IgD-negative memory B cell (primary cell): ENCODE measurements around the gene GYG1. TPM values are rescaled to one million over a fixed set of nuclear protein-coding genes. Genes with fewer than 3 reads are reported as not detected.
"Not testable (repeated sequence)": the region's sequence is repeated elsewhere in the genome, so short reads cannot be mapped to it uniquely, and the experiment has no call there.

Experiments
- H3K27ac Mint-ChIP-seq, 3 donors: one replicate each; pipeline ENCODE4 v1.8.0; 2020 to 2022; ENCODE audit warnings: mild to moderate bottlenecking in 3 of 3, mixed read lengths in 3 of 3, moderate library complexity in 1 of 3
- H3K27me3 Mint-ChIP-seq: one replicate; pipeline ENCODE4 v1.8.0; 2021; ENCODE audit warnings: mixed read lengths
- H3K36me3 Mint-ChIP-seq: one replicate; pipeline ENCODE4 v1.8.0; 2020; ENCODE audit warnings: mild to moderate bottlenecking, mixed read lengths
- H3K4me1 Mint-ChIP-seq, 3 donors: one replicate each; pipeline ENCODE4 v1.8.0; 2020 to 2022; ENCODE audit warnings: mixed read lengths in 3 of 3, mild to moderate bottlenecking in 1 of 3
- H3K4me3 Mint-ChIP-seq, 4 donors: one replicate each; pipeline ENCODE4 v1.8.0; 2020 to 2022; ENCODE audit warnings: mild to moderate bottlenecking in 4 of 4, mixed read lengths in 4 of 4, moderate library complexity in 3 of 4
- H3K9me3 Mint-ChIP-seq, 3 donors: one replicate each; pipeline ENCODE4 v1.8.0; 2020 to 2021; ENCODE audit warnings: mixed read lengths in 3 of 3, mild to moderate bottlenecking in 1 of 3
- polyA plus RNA-seq: library from polyadenylated mRNA; unstranded; fragments of 300-500 nt; fragmentation: Illumina TruSeq; gene quantifications from one replicate; pipeline ENCODE4 v1.2.3, GENCODE V29; 2021

GYG1 gene
- polyA plus RNA-seq, 1 donor from 2014 or later = 28.9 TPM

- no peak overlapping the region for H3K27ac Mint-ChIP-seq
- H3K36me3 Mint-ChIP-seq = peaks cover 1% of the 10 kb centered on the region
Observed at GRCh38 chr3:148970271-148970670, 21.1 kb upstream of the GYG1 start.

DNA sequence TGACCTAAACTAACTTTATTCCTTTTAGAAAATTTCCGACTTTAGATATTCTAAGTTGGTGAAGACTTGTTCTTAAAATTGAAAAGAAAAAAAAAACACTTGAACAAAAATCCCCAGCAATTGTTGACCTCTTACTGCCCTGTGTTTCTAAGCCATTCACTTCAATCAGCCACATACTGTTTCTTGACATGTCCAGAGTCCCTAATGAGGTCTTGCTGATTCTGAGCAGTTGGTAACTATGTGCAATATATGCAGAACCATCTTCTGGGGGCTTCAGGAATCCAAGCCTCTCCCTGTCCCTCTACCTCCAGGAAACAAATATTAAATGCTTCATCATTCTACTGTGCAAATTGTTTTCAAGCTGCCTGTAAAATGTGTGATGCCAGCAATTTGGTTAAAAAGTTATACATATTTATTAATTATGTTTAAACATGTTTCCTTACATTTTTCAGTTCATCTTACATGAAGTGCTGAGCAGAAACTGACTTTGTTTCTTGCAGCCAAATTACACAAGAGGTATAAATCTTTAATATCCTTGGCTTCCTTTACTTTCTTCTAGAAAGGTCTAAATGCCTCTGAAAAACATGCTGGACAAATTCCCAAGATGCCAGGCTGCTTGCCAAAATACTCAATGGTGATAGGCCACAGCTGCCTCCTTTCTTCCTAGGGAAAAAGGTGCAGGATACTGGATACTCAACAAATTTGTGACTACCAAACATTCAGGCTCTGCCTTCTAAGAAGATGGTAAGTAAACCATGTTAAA lies 19.8 kb upstream of the GYG1 start:
- no peaks in the 10 kb centered on the region for H3K9me3 Mint-ChIP-seq
- H3K27me3 Mint-ChIP-seq = no peaks in the 10 kb centered on the region
- no peak overlapping the region for H3K4me3 Mint-ChIP-seq
- H3K36me3 Mint-ChIP-seq = peaks cover 1% of the 10 kb centered on the region
- no peak overlapping the region for H3K27ac Mint-ChIP-seq
- peaks cover 0 to 3% (median 2%) of the 10 kb centered on the region in 3 donors for H3K4me1 Mint-ChIP-seq

More at GRCh38 chr3:148970271-148970670, 21.1 kb upstream of the GYG1 start:
- no peaks in the 10 kb centered on the region for H3K27me3 Mint-ChIP-seq
- no peaks in the 10 kb centered on the region for H3K9me3 Mint-ChIP-seq
- peaks cover 0 to 3% (median 2%) of the 10 kb centered on the region in 3 donors for H3K4me1 Mint-ChIP-seq
- no peak overlapping the region for H3K4me3 Mint-ChIP-seq

GRCh38 chr3:148974726-148975125 lies 16.6 kb upstream of the GYG1 start:
- Mint-ChIP-seq H3K27me3 (no peaks in the 10 kb centered on the region), H3K27ac (no peak overlapping the region), H3K4me1 (peaks cover 0 to 3% (median 2%) of the 10 kb centered on the region in 3 donors), H3K4me3 (peak overlapping the region in 1 of 4 donors; percentile 51), H3K36me3 (peaks cover 6% of the 10 kb centered on the region), H3K9me3 (peaks cover 0 to 5% (median 2%) of the 10 kb centered on the region in 3 donors)

DNA sequence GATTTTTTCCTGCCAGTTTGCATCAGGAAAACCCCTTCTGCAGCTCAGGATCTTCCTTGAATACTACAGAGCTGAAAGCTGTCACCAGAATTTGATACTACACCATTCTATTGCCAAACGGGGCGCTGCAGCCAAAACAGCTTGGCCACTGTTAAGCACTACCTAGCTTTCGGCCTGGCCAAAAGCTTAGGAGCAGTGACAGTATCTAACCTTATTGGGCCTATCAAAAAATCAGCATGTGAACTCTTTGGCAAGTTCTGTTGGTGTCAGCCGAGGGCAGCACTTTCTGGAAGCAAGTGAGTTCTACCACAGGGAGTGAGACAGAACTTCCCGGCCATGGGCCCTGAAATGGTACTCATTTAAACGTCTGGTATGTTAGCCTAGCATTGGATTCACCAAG lies 16.1 kb upstream of the GYG1 start:
- H3K27ac Mint-ChIP-seq = no peak overlapping the region
- H3K4me3 Mint-ChIP-seq = no peak overlapping the region
- peaks cover 6% of the 10 kb centered on the region for H3K36me3 Mint-ChIP-seq
- peaks cover 0 to 3% (median 2%) of the 10 kb centered on the region in 3 donors for H3K4me1 Mint-ChIP-seq
- no peaks in the 10 kb centered on the region for H3K27me3 Mint-ChIP-seq
- H3K9me3 Mint-ChIP-seq = peaks cover 0 to 5% (median 2%) of the 10 kb centered on the region in 3 donors

GRCh38 chr3:148975696-148976095 lies 15.6 kb upstream of the GYG1 start:
- Mint-ChIP-seq H3K9me3 (peaks cover 0 to 5% (median 2%) of the 10 kb centered on the region in 3 donors), H3K4me3 (no peak overlapping the region), H3K27me3 (peaks cover under 1% of the 10 kb centered on the region), H3K27ac (no peak overlapping the region), H3K36me3 (peaks cover 6% of the 10 kb centered on the region), H3K4me1 (peaks cover 0 to 3% (median 2%) of the 10 kb centered on the region in 3 donors)

DNA sequence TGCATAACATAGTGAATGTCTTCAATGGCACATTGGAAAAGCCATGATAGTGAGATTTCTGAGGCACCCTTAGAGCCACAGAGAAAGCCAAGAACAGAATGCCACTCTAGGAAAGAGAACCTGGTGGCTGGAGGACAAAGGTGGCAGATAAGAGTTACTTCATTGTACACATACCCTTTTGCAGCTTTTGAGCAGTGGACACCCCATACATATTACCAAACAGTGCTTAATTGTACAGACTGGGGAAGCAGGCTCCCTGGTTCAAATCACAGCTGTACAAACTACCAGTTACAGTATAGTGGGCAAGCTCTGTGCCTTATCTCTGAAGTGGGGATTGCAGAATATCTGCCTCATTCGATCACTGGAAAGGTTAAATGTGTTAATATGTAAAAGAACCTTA lies 10.1 kb upstream of the GYG1 start:
- Mint-ChIP-seq H3K27me3 (peaks cover 12% of the 10 kb centered on the region), H3K36me3 (peaks cover 6% of the 10 kb centered on the region), H3K27ac (no peak overlapping the region), H3K9me3 (peaks cover 0 to 5% (median 2%) of the 10 kb centered on the region in 3 donors), H3K4me3 (no peak overlapping the region), H3K4me1 (no peaks in the 10 kb centered on the region)

GRCh38 chr3:148987551-148987950 lies 3.8 kb upstream of the GYG1 start:
- H3K9me3 Mint-ChIP-seq, H3K36me3 Mint-ChIP-seq, H3K27ac Mint-ChIP-seq, H3K27me3 Mint-ChIP-seq: not testable (repeated sequence)
- peaks cover 3 to 23% (median 11%) of the 10 kb centered on the region in 3 donors for H3K4me1 Mint-ChIP-seq
- H3K4me3 Mint-ChIP-seq = peak overlapping the region in 1 of 4 donors; percentile 76

DNA sequence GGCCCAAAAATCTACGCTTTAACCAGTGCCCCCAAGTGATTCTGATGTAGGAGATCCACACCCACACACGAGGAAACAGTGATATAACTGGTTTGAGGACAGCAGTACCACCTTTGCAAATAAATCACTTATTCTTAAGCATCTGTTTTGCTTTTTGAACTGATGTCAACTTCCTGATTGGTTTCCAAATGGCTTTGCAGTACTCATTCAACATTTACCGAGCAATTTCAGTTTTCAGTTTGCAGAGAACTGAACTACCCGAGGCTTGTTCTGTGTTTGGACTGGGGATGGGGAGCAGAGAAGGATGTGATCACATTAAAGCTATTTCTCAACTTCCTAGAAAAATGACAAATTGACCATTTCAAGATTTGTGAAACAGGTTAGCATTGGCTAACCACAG lies 1.1 kb upstream of the GYG1 start:
- H3K27me3 Mint-ChIP-seq = no peaks in the 10 kb centered on the region
- H3K4me1 Mint-ChIP-seq = peaks cover 7 to 33% (median 22%) of the 10 kb centered on the region in 3 donors
- H3K9me3 Mint-ChIP-seq = no peaks in the 10 kb centered on the region
- peak overlapping the region; percentile 21 to 85 (median 53) for H3K27ac Mint-ChIP-seq
- peak overlapping the region; percentile 82 to 88 (median 88) for H3K4me3 Mint-ChIP-seq
- peaks cover 5% of the 10 kb centered on the region for H3K36me3 Mint-ChIP-seq

GRCh38 chr3:148992027-148992634 lies 791 bp downstream of the GYG1 start:
- Mint-ChIP-seq H3K36me3 (peaks cover 5% of the 10 kb centered on the region), H3K4me1 (peaks cover 7 to 38% (median 22%) of the 10 kb centered on the region in 3 donors), H3K4me3 (peak overlapping the region; percentile 82 to 88 (median 88))

DNA sequence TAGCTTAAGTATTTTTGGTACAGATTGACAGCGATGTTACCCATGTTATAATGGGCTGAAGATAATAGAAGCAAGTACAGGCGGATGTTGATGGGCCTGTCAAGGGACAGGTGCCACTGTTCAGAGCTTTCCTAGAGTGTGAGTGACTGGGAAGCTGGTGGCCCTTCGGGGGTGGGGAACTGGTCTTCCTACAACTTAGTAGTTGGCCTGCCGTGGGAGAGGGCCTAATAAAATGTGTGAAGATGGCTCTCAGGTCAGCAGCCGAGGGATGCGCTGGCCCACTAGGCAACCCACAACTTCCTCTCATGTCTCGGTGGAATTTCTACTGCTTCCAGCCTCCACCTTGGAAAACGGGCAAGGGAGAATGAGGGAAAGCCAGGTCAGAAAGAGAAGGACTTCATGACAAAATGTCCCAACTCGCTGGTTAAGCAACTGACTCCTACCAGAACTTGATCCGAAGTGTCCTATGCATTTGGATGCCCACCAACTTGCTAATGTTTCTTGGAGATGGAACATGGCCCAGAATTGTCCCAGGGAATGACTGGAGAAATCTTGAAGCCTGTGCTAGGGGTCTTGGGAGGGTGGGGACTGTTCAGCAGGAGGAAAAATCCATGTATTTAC lies 1.4 kb downstream of the GYG1 start:
- peaks cover 7 to 38% (median 22%) of the 10 kb centered on the region in 3 donors for H3K4me1 Mint-ChIP-seq
- peak overlapping the region; percentile 46 to 85 (median 64) for H3K27ac Mint-ChIP-seq
- peak overlapping the region; percentile 82 to 88 (median 88) for H3K4me3 Mint-ChIP-seq
- H3K9me3 Mint-ChIP-seq = no peaks in the 10 kb centered on the region
- H3K36me3 Mint-ChIP-seq = peaks cover 5% of the 10 kb centered on the region
- no peaks in the 10 kb centered on the region for H3K27me3 Mint-ChIP-seq

More at GRCh38 chr3:148992027-148992634, 791 bp downstream of the GYG1 start:
- no peaks in the 10 kb centered on the region for H3K9me3 Mint-ChIP-seq
- no peaks in the 10 kb centered on the region for H3K27me3 Mint-ChIP-seq
- peak overlapping the region; percentile 59 to 85 (median 78) for H3K27ac Mint-ChIP-seq

DNA sequence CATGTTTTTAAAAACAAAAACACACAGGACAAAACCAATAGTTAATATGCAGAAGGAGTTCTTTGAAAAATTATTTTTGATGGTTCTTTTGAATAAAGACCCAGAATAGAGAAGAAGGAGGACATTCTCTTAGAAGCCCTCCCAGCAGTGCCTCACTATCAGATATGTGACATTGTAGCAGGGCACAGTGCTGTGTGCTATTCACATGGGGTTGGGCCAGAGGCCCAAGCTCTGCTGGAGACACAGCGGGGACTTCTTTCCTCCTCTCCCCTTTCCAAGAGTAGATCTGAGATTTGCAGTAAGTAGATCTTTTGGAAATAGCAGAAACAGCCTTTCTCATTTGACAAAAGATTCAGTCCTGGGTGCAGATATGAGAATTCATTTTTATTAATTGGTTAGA lies 6.3 kb downstream of the GYG1 start:
- H3K27me3 Mint-ChIP-seq = no peaks in the 10 kb centered on the region
- no peak overlapping the region for H3K4me3 Mint-ChIP-seq
- peaks cover 6 to 19% (median 11%) of the 10 kb centered on the region in 3 donors for H3K4me1 Mint-ChIP-seq
- peak overlapping the region in 1 of 3 donors; percentile 87 for H3K27ac Mint-ChIP-seq
- peaks cover 14% of the 10 kb centered on the region for H3K36me3 Mint-ChIP-seq
- H3K9me3 Mint-ChIP-seq = no peaks in the 10 kb centered on the region

DNA sequence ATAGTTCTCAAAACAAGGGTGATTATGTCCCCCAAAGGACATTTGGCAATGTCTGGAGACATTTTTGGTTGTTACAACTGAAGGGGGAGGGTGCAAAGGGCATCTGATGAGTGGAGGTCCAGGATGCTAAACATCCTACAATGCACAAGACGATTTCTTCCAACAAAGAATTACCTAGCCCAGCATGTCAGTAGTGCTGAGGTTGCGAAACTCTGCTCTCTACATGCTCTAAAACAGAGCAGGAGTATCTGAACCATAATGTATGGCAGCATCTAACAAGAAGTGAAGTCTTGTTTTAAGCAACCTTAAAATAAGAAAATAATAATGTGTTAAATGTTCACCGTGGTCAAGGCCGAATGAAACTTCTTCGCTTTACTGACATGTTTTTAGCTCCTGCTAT lies 7.0 kb downstream of the GYG1 start:
- peaks cover 14% of the 10 kb centered on the region for H3K36me3 Mint-ChIP-seq
- no peak overlapping the region for H3K4me3 Mint-ChIP-seq
- H3K27me3 Mint-ChIP-seq = no peaks in the 10 kb centered on the region

GRCh38 chr3:148998715-148999423 lies 7.5 kb downstream of the GYG1 start:
- Mint-ChIP-seq H3K27me3 (no peaks in the 10 kb centered on the region), H3K4me3 (no peak overlapping the region), H3K9me3 (no peaks in the 10 kb centered on the region), H3K4me1 (peaks cover 5 to 15% (median 7%) of the 10 kb centered on the region in 3 donors), H3K27ac (peak overlapping the region in 1 of 3 donors; percentile 21), H3K36me3 (peaks cover 14% of the 10 kb centered on the region)

More for the DNA sequence above, 7.0 kb downstream of the GYG1 start:
- Mint-ChIP-seq H3K27ac (peak overlapping the region in 1 of 3 donors; percentile 87), H3K4me1 (peaks cover 2 to 16% (median 5%) of the 10 kb centered on the region in 3 donors), H3K9me3 (no peaks in the 10 kb centered on the region)

- Mint-ChIP-seq H3K9me3 (no peaks in the 10 kb centered on the region), H3K27ac (no peak overlapping the region), H3K27me3 (no peaks in the 10 kb centered on the region), H3K4me1 (peaks cover 8 to 18% (median 10%) of the 10 kb centered on the region in 3 donors), H3K4me3 (no peak overlapping the region), H3K36me3 (peaks cover 12% of the 10 kb centered on the region)
Observed at GRCh38 chr3:148999806-149000205, 8.5 kb downstream of the GYG1 start.
